ENCODE data around the gene KAZN. TPM values are rescaled to one million over a fixed set of nuclear protein-coding genes. Genes with fewer than 3 reads are reported as not detected.

The KAZN gene
- polyA plus RNA-seq, 1 donor from 2014 or later = 20.6 TPM

GRCh38 chr1:14945132-14946010 is 346.9 kb downstream of the KAZN start:
- H3K9me2 ChIP-seq (ENCODE audit: insufficient read depth, low read length) = no peaks in the 10 kb centered on the region
- no peak overlapping the region for H3K4me2 ChIP-seq (ENCODE audit: low read length)
- H4K20me1 ChIP-seq (ENCODE audit: insufficient read depth) = no peaks in the 10 kb centered on the region
- H3K27me3 ChIP-seq (ENCODE audit: insufficient read depth, low read depth, low read length) = no peaks in the 10 kb centered on the region
- no peaks in the 10 kb centered on the region for H3F3A ChIP-seq (ENCODE audit: insufficient read depth, low read length, poor library complexity, severe bottlenecking)
- H3K9me3 ChIP-seq (ENCODE audit: low read length) = no peaks in the 10 kb centered on the region
- TF ChIP-seq EP300 (conservative IDR thresholded peaks at IDR 0.05; ENCODE audit: poor library complexity, severe bottlenecking) (no peak), CTCF (IDR thresholded peaks at IDR 0.05; ENCODE audit: poor library complexity, severe bottlenecking) (no peak), MXI1 (conservative IDR thresholded peaks at IDR 0.05; ENCODE audit: poor library complexity, severe bottlenecking) (no peak), TAF1 (IDR thresholded peaks at IDR 0.05; ENCODE audit: low read depth) (no peak), POLR2AphosphoS5 (IDR thresholded peaks at IDR 0.05) (no peak), SMC3 (conservative IDR thresholded peaks at IDR 0.05; ENCODE audit: poor library complexity) (no peak), RAD21 (conservative IDR thresholded peaks at IDR 0.05) (no peak), EZH2 (IDR thresholded peaks at IDR 0.05; ENCODE audit: borderline replicate concordance, insufficient read depth, low read length, poor library complexity, severe bottlenecking) (no peak)
- TF ChIP-seq, protein P1, sequence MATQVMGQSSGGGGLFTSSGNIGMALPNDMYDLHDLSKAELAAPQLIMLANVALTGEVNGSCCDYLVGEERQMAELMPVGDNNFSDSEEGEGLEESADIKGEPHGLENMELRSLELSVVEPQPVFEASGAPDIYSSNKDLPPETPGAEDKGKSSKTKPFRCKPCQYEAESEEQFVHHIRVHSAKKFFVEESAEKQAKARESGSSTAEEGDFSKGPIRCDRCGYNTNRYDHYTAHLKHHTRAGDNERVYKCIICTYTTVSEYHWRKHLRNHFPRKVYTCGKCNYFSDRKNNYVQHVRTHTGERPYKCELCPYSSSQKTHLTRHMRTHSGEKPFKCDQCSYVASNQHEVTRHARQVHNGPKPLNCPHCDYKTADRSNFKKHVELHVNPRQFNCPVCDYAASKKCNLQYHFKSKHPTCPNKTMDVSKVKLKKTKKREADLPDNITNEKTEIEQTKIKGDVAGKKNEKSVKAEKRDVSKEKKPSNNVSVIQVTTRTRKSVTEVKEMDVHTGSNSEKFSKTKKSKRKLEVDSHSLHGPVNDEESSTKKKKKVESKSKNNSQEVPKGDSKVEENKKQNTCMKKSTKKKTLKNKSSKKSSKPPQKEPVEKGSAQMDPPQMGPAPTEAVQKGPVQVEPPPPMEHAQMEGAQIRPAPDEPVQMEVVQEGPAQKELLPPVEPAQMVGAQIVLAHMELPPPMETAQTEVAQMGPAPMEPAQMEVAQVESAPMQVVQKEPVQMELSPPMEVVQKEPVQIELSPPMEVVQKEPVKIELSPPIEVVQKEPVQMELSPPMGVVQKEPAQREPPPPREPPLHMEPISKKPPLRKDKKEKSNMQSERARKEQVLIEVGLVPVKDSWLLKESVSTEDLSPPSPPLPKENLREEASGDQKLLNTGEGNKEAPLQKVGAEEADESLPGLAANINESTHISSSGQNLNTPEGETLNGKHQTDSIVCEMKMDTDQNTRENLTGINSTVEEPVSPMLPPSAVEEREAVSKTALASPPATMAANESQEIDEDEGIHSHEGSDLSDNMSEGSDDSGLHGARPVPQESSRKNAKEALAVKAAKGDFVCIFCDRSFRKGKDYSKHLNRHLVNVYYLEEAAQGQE (IDR thresholded peaks at IDR 0.05; ENCODE audit: borderline replicate concordance) = no peak
- H3K9ac ChIP-seq (ENCODE audit: low read length) = no peak overlapping the region
- no peak overlapping the region for H3K27ac ChIP-seq (ENCODE audit: low read length)
- H3K36me3 ChIP-seq (ENCODE audit: insufficient read depth, low read length) = no peaks in the 10 kb centered on the region
- no peak overlapping the region for H3K4me3 ChIP-seq (ENCODE audit: low read length)
- H3K79me2 ChIP-seq (replicated peaks; ENCODE audit: insufficient read depth, low read length) = no peaks in the 10 kb centered on the region
- H2AFZ ChIP-seq (ENCODE audit: low read depth, low read length) = no peak overlapping the region

- Histone ChIP-seq H3K36me3 (ENCODE audit: insufficient read depth, low read length) (no peaks in the 10 kb centered on the region), H3K79me2 (replicated peaks; ENCODE audit: insufficient read depth, low read length) (no peaks in the 10 kb centered on the region), H3K27me3 (ENCODE audit: insufficient read depth, low read depth, low read length) (no peaks in the 10 kb centered on the region), H3K9me2 (ENCODE audit: insufficient read depth, low read length) (no peaks in the 10 kb centered on the region), H3K27ac (ENCODE audit: low read length) (no peak overlapping the region), H3K9ac (ENCODE audit: low read length) (no peak overlapping the region), H4K20me1 (ENCODE audit: insufficient read depth) (no peaks in the 10 kb centered on the region), H3K4me2 (ENCODE audit: low read length) (no peak overlapping the region), H3K4me3 (ENCODE audit: low read length) (no peak overlapping the region), H3K9me3 (ENCODE audit: low read length) (no peaks in the 10 kb centered on the region), H2AFZ (ENCODE audit: low read depth, low read length) (no peak overlapping the region), H3F3A (ENCODE audit: insufficient read depth, low read length, poor library complexity, severe bottlenecking) (no peaks in the 10 kb centered on the region)
- no peak for TF ChIP-seq TAF1 (IDR thresholded peaks at IDR 0.05; ENCODE audit: low read depth)
- no peak for TF ChIP-seq EP300 (conservative IDR thresholded peaks at IDR 0.05; ENCODE audit: poor library complexity, severe bottlenecking)
- TF ChIP-seq EZH2 (IDR thresholded peaks at IDR 0.05; ENCODE audit: borderline replicate concordance, insufficient read depth, low read length, poor library complexity, severe bottlenecking) = no peak
- TF ChIP-seq MXI1 (conservative IDR thresholded peaks at IDR 0.05; ENCODE audit: poor library complexity, severe bottlenecking) = no peak
- no peak for TF ChIP-seq CTCF (IDR thresholded peaks at IDR 0.05; ENCODE audit: poor library complexity, severe bottlenecking)
- no peak for TF ChIP-seq RAD21 (conservative IDR thresholded peaks at IDR 0.05)
- no peak for TF ChIP-seq SMC3 (conservative IDR thresholded peaks at IDR 0.05; ENCODE audit: poor library complexity)
These were observed 347.5 kb downstream of the KAZN start for GRCh38 chr1:14946011-14946359.
